ENCODE data around the gene BBC3.
A peak's percentile ranks its signal among the peaks of the same experiment; 100 is the strongest.

BBC3 gene

GRCh38 chr19:47243364-47243775 lies 12.4 kb upstream of the BBC3 start:
- TF ChIP-seq, protein P1, sequence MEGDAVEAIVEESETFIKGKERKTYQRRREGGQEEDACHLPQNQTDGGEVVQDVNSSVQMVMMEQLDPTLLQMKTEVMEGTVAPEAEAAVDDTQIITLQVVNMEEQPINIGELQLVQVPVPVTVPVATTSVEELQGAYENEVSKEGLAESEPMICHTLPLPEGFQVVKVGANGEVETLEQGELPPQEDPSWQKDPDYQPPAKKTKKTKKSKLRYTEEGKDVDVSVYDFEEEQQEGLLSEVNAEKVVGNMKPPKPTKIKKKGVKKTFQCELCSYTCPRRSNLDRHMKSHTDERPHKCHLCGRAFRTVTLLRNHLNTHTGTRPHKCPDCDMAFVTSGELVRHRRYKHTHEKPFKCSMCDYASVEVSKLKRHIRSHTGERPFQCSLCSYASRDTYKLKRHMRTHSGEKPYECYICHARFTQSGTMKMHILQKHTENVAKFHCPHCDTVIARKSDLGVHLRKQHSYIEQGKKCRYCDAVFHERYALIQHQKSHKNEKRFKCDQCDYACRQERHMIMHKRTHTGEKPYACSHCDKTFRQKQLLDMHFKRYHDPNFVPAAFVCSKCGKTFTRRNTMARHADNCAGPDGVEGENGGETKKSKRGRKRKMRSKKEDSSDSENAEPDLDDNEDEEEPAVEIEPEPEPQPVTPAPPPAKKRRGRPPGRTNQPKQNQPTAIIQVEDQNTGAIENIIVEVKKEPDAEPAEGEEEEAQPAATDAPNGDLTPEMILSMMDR (IDR thresholded peaks at IDR 0.05; ENCODE audit: low read depth, low read length, missing control alignments) = no peak
- no peak for DNase-seq
- no peaks in the 10 kb centered on the region for H3K27me3 ChIP-seq (replicated peaks)
- in situ Hi-C loops (cut with HindIII; ENCODE audit: low pct_ligation_motif_present, low sequenced_read_pairs) = no loop called here
- peak overlapping the region; percentile 35 for H3K4me3 ChIP-seq (ENCODE audit: low read depth, low read length)
- no peak overlapping the region for H3K27ac ChIP-seq
- H3K36me3 ChIP-seq (replicated peaks) = no peaks in the 10 kb centered on the region

DNA sequence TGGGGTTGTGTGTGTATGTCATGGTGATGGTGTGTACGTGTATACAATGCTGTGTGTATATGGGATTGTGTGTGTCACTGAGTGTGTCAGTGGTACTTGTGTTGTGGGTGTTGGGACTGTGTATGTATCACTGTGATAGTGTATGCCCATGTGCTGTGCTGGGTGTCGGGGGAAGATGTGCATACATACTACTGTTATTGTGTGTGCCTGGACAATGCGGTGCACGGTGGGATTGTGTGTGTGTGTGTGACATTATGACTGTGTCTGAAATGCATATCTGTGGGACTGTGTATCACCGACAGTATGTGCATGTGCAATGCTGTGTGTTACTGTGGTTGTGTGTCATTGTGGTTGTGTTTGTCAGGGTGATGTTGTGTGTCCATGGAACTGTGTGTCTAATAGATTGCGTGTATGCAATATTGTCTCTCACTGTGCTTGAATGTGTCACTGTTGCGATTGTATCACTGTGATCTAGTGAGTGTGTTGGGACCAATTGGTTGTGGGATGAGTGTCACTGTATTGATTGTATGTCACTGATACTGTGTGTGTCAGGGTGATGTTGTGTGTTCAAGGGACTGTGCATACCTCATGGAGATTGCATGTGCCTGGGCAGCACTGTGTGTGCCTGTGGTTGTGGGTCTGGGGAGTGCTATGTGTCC lies 11.0 kb upstream of the BBC3 start:
- in situ Hi-C loops (cut with HindIII; ENCODE audit: low pct_ligation_motif_present, low sequenced_read_pairs) = no loop called here
- Histone ChIP-seq H3K27ac (no peak overlapping the region), H3K4me3 (ENCODE audit: low read depth, low read length) (no peak overlapping the region), H3K27me3 (replicated peaks) (no peaks in the 10 kb centered on the region), H3K36me3 (replicated peaks) (no peaks in the 10 kb centered on the region)
- TF ChIP-seq, protein P1 (IDR thresholded peaks at IDR 0.05; ENCODE audit: low read depth, low read length, missing control alignments) = no peak
- DNase-seq = no peak

DNA sequence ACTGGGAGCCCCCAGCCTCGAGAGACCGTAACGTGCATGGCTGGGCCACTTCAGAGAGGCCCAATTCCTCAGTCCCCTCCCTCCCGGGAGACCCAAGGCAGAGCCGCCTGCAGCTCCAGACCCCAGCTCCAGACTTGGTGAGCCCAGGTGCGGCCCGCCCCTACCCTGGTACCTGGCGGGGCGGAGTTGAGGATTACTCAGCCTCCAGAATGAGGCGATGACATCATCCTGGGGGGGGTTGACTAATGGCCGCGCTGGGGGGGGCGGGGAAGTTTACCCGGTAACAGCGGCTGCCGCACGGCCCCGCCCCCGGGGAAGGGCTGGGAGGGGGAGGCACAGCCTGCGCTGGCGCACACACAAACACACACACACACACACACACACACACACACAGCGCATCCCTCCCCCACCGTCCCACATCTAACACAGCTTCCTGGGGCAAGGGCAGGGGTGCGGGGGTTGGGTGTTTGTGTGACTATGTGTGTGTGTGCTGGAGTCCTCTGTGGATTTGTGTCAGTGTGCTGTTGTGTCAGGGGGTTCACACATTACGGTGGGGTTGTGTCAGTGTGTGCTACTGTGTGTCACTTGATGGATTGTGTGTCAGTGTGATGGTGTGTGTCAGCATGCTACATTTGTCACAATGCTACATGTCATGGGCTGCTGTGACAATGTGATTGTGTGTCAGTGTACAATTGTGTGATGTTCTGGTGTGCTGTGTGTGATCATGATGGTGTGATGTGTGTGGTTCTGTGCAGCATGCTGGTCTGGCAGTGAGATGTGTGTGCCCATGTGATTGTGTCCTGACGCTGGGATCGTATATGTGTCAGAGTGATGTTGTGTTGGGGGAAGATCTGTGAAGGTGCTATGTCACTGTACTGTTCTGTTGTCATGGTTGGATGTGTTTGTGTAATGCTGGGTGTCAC lies 10.3 kb upstream of the BBC3 start:
- Histone ChIP-seq H3K4me3 (ENCODE audit: low read depth, low read length) (peak overlapping the region; percentile 9), H3K36me3 (replicated peaks) (no peaks in the 10 kb centered on the region), H3K27ac (no peak overlapping the region), H3K27me3 (replicated peaks) (no peaks in the 10 kb centered on the region)
- in situ Hi-C loops (cut with HindIII; ENCODE audit: low pct_ligation_motif_present, low sequenced_read_pairs) = no loop called here
- TF ChIP-seq, protein P1 (IDR thresholded peaks at IDR 0.05; ENCODE audit: low read depth, low read length, missing control alignments) = no peak
- DNase-seq = peak; percentile 68

- TF ChIP-seq, protein P1 (IDR thresholded peaks at IDR 0.05; ENCODE audit: low read depth, low read length, missing control alignments) = no peak
- no peak overlapping the region for H3K4me3 ChIP-seq (ENCODE audit: low read depth, low read length)
- H3K36me3 ChIP-seq (replicated peaks) = no peaks in the 10 kb centered on the region
- no peak for DNase-seq
- no peak overlapping the region for H3K27ac ChIP-seq
- no peaks in the 10 kb centered on the region for H3K27me3 ChIP-seq (replicated peaks)
- in situ Hi-C loops (cut with HindIII; ENCODE audit: low pct_ligation_motif_present, low sequenced_read_pairs) = no loop called here
Measured at GRCh38 chr19:47240556-47240955, 9.6 kb upstream of the BBC3 start.

DNA sequence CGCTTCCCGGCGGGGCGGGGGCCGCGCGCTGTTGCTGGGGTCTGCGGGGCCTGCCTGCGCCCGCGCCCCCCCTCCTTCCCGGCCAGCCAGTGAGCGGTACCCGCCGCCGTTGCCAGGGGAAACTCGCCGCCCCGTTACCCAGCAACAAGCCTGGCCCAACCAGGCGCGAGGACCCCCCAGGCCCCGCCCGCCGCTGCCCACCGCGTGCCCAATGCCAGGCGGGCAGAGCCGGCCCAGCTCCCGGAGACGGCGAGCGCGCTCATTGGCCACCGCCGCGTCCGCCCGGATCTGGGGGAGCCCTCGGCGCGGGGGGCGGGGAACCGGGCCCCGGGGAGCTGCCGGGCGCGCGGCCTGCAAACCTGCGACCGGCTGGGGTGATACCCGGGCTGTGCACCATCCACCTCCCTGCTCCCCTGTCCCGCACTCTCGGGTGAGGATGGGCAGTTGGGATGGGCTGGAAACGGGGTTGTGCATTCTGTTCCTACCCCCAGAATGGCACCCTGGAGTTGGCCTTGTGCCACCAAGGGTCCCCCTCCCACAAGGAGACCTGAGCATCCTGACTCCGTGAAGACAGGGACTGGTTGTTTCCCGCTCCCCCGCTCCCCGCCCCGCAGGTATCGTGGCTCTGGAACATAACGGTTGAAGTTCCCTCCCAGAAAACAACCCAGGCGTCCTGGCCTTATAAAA lies 8.8 kb upstream of the BBC3 start:
- DNase-seq = no peak
- no peaks in the 10 kb centered on the region for H3K36me3 ChIP-seq (replicated peaks)
- TF ChIP-seq, protein P1 (IDR thresholded peaks at IDR 0.05; ENCODE audit: low read depth, low read length, missing control alignments) = no peak
- no peaks in the 10 kb centered on the region for H3K27me3 ChIP-seq (replicated peaks)
- H3K27ac ChIP-seq = no peak overlapping the region
- in situ Hi-C loops (cut with HindIII; ENCODE audit: low pct_ligation_motif_present, low sequenced_read_pairs) = no loop called here
- H3K4me3 ChIP-seq (ENCODE audit: low read depth, low read length) = peak overlapping the region; percentile 12

All from brain microvascular endothelial cell (primary cell).